K562 (cell line): ENCODE measurements around the gene IL1B. TPM values are rescaled to one million over a fixed set of nuclear protein-coding genes. Genes with fewer than 3 reads are reported as not detected.
A peak's percentile ranks its signal among the peaks of the same experiment; 100 is the strongest.

Experiments used
- CEBPB ChIP-seq: fragments of 450-650 bp; IDR thresholded peaks from 2 replicates; pipeline ENCODE4 v1.6.1; 2016; ENCODE audit warnings: missing genetic modification characterization, missing compliant biosample characterization
- CTCF ChIP-seq, 3 experiments: IDR thresholded peaks in 2 of 3; conservative IDR thresholded peaks in 1 of 3; 2 replicates each; pipeline ENCODE4 v1.5.1; 2011 to 2012; ENCODE audit warnings: low read length in 3 of 3, mild to moderate bottlenecking in 3 of 3, control low read depth in 2 of 3, improper control_type of control experiment in 1 of 3, inconsistent platforms in 1 of 3, low read depth in 1 of 3, mixed read lengths in 1 of 3, moderate library complexity in 1 of 3; ENCODE audit not compliant: insufficient read depth in 2 of 3
- ELK1 ChIP-seq: sonication (generic); formaldehyde crosslinking; IDR thresholded peaks from 2 replicates; pipeline ENCODE4 v1.8.1; 2022; ENCODE audit warnings: missing genetic modification reagents
- HBP1 ChIP-seq: fragments of 450-650 bp; formaldehyde crosslinking; IDR thresholded peaks from 2 replicates; pipeline ENCODE4 v1.4.0; 2022; ENCODE audit warnings: missing genetic modification characterization
- ID3 ChIP-seq, 2 experiments: fragments of 250-450 bp in 1 of 2; fragments of 450-650 bp in 1 of 2; sonication (Bioruptor Pico) in 1 of 2; IDR thresholded peaks; 2 replicates each; pipeline versions ENCODE4 v1.6.1 to v1.8.0; 2016 to 2021; ENCODE audit warnings: mild to moderate bottlenecking in 2 of 2, moderate library complexity in 2 of 2, missing compliant biosample characterization in 1 of 2, missing genetic modification characterization in 1 of 2
- MXI1 ChIP-seq: IDR thresholded peaks from 2 replicates; pipeline ENCODE4 v1.6.1; 2011; ENCODE audit warnings: low read depth, mild to moderate bottlenecking, improper control_type of control experiment, low read length
- NELFE ChIP-seq: IDR thresholded peaks from 2 replicates; pipeline ENCODE4 v1.6.1; 2011; ENCODE audit warnings: mild to moderate bottlenecking; ENCODE audit not compliant: insufficient read depth, insufficient read length
- PPARD ChIP-seq: fragments of 250-450 bp; sonication (Bioruptor Pico); IDR thresholded peaks from 2 replicates; pipeline ENCODE4 v1.8.0; 2022; ENCODE audit warnings: inconsistent platforms, mild to moderate bottlenecking, moderate library complexity
- REST ChIP-seq, 2 experiments: fragments of 450-650 bp; formaldehyde crosslinking in 1 of 2; IDR thresholded peaks; 2 replicates each; pipeline versions ENCODE4 v1.4.0 to v1.6.1; 2014 to 2020; ENCODE audit warnings: mild to moderate bottlenecking in 2 of 2, borderline replicate concordance in 1 of 2, low read depth in 1 of 2
- THAP7 ChIP-seq: fragments of 250-450 bp; sonication (Bioruptor Pico); IDR thresholded peaks from 2 replicates; pipeline ENCODE4 v1.5.0; 2021
- ZC3H4 ChIP-seq: sonication (generic); formaldehyde crosslinking; IDR thresholded peaks from 2 replicates; pipeline ENCODE4 v1.9.0; 2021; ENCODE audit warnings: missing genetic modification reagents, borderline replicate concordance
- ZFP1 ChIP-seq: fragments of 450-650 bp; formaldehyde crosslinking; IDR thresholded peaks from 2 replicates; pipeline ENCODE4 v1.4.0; 2020; ENCODE audit warnings: mild to moderate bottlenecking, mixed read lengths
- ZNF23 ChIP-seq: fragments of 250-450 bp; sonication (Bioruptor Pico); IDR thresholded peaks from 2 replicates; pipeline ENCODE4 v1.4.0; 2020; ENCODE audit warnings: mild to moderate bottlenecking
- polyA plus RNA-seq, 8 experiments: library from polyadenylated mRNA; depleted of rRNA in 4 of 8; stranded (reverse) in 5 of 8; unstranded in 3 of 8; fragments of >200 nt; fragmentation: Nextera tagmentation in 2 of 8; fragmentation: Illumina TruSeq in 1 of 8; extraction: Ambion mirVana in 2 of 8; extraction: Trizol in 1 of 8; gene quantifications; 2 replicates each; pipeline versions ENCODE4 v1.2.1 to v1.2.3, GENCODE V29; 2011 to 2014; ENCODE audit warnings: inconsistent platforms in 1 of 8, missing spikeins in 1 of 8
- total RNA-seq, 7 experiments: library from RNA; depleted of rRNA in 6 of 7; stranded (reverse); fragments of >200 nt in 6 of 7; fragmentation: Illumina TruSeq in 2 of 7; extraction: Trizol in 2 of 7; gene quantifications; 2 replicates each; pipeline versions ENCODE4 v1.2.1 to v1.2.3, GENCODE V29; 2011 to 2021; ENCODE audit warnings: low replicate concordance in 1 of 7

IL1B gene
- total and polyA plus RNA-seq, 9 of the 15 experiments (the other 6 are each of a cell fraction or from before 2014, with no cell fraction given) = 0.29 TPM; not detected in 8

- TF ChIP-seq REST (IDR thresholded peaks at IDR 0.05; ENCODE audit: borderline replicate concordance) (no peak), REST (CRISPR knock-in tag; IDR thresholded peaks at IDR 0.05; ENCODE audit: low read depth) (no peak), ZFP1 (CRISPR knock-in tag) (no peak), HBP1 (CRISPR knock-in tag) (no peak), MXI1 (no peak), THAP7 (CRISPR knock-in tag) (no peak), ELK1 (no peak), CTCF (IDR thresholded peaks at IDR 0.05 in 2 of 3, conservative IDR thresholded peaks at IDR 0.05 in 1 of 3; ENCODE audit: insufficient read depth in 2 of 3, low read depth in 1 of 3, low read length in 3 of 3) (no peak), ID3 (CRISPR knock-in tag; IDR thresholded peaks at IDR 0.05) (no peak), ID3 (tag; IDR thresholded peaks at IDR 0.05) (0 out of 2 replicates have a peak, but pooled peaks have one; percentile 66), NELFE (no peak), ZNF23 (CRISPR knock-in tag) (no peak), CEBPB (no peak), ZC3H4 (CRISPR knock-in tag) (no peak), PPARD (no peak)
These were observed 43.1 kb downstream of the IL1B start (continued) for GRCh38 chr2:112793449-112793978.
